Measurements from ENCODE around the gene ATP4B. TPM values are rescaled to one million over a fixed set of nuclear protein-coding genes. Genes with fewer than 3 reads are reported as not detected.
"Not testable (repeated sequence)": the region's sequence is repeated elsewhere in the genome, so short reads cannot be mapped to it uniquely, and the experiment has no call there.

ATP4B gene
- total RNA-seq, 2 experiments from 2014 or later, result not detected

GRCh38 chr13:113628291-113629270 is 29.4 kb downstream of the ATP4B start:
- CTCF ChIA-PET, result no interaction called here
- POLR2A ChIA-PET, result no interaction called here

GRCh38 chr13:113627136-113627535 is 30.9 kb downstream of the ATP4B start:
- POLR2A ChIA-PET, result no interaction called here
- CTCF ChIA-PET, result interaction anchor here (0.9 kb wide), 1 partner anchor 39 kb away, joined by 3 read pairs; no protein-coding TSS in a partner anchor

- POLR2A ChIA-PET, result no interaction called here
These were observed 31.9 kb downstream of the ATP4B start for GRCh38 chr13:113625965-113626721.

DNA sequence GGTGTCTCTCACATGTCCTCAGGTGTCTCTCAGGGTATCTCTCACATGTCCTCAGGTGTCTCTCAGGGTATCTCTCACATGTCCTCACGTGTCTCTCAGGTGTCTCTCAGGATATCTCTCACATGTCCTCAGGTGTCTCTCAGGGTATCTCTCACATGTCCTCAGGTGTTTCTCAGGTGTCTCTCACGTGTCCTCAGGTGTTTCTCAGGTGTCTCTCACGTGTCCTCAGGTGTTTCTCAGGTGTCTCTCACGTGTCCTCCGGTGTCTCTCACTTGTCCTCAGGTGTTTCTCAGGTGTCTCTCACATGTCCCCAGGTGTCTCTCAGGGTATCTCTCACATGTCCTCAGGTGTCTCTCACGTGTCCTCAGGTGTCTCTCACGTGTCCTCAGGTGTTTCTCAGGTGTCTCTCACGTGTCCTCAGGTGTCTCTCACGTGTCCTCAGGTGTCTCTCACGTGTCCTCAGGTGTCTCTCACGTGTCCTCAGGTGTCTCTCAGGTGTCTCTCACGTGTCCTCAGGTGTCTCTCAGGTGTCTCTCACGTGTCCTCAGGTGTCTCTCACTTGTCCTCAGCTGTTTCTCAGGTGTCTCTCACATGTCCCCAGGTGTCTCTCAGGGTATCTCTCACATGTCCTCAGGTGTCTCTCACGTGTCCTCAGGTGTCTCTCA is 33.2 kb downstream of the ATP4B start:
- POLR2A ChIA-PET, result not testable (repeated sequence)

More at GRCh38 chr13:113625965-113626721, 31.9 kb downstream of the ATP4B start:
- CTCF ChIA-PET, result interaction anchor here (0.9 kb wide), 1 partner anchor 38 kb away, joined by 3 read pairs; no protein-coding TSS in a partner anchor

DNA sequence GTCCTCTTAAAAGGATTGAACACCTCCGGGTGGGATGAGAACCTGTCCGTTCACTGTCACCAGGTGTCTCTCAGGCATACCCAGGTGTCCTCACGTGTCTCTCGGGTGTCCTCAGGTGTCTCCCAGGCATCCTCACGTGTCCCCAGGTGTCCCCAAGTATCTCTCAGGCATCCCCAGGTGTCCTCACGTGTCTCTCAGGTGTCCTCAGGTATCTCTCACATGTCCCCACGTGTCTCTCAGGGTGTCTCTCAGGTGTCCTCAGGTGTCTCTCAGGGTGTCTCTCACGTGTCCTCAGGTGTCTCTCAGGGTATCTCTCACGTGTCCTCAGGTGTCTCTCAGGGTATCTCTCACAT is 33.8 kb downstream of the ATP4B start:
- CTCF ChIA-PET, result no interaction called here

More for the DNA sequence above, 33.2 kb downstream of the ATP4B start:
- CTCF ChIA-PET, result not testable (repeated sequence)

GRCh38 chr13:113623491-113624234 is 34.3 kb downstream of the ATP4B start:
- ChIA-PET POLR2A (no interaction called here), CTCF (no interaction called here)

More for the DNA sequence above, 33.8 kb downstream of the ATP4B start:
- POLR2A ChIA-PET, result no interaction called here

- ChIA-PET POLR2A (no interaction called here), CTCF (no interaction called here)
These were observed 35.1 kb downstream of the ATP4B start for GRCh38 chr13:113622791-113623490.

DNA sequence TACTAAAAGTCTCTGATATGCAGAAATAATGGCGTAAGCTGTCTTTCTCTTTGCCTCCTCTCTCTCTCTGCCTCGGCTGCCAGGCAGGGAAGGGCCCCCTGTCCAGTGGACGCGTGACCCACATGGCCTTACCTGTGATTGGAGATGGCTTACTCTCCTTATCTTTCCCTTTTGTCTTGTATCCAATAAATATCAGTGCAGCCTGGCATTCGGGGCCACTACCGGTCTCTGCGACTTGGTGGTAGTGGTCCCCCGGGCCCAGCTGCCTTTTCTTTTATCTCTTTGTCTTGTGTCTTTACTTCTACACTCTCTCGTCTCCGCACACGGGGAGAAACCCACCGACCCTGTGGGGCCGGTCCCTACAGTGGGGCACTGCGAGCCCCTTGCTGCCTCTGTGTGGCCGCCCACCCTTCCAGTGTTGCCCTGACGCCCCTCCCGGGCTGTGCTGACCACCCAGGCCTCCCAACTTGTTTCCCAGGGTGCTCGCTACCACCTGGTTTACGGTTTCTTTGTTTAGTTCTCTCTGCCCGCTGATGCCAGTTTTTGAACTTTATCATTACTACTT is 35.9 kb downstream of the ATP4B start:
- POLR2A ChIA-PET, CTCF ChIA-PET: not testable (repeated sequence)

GRCh38 chr13:113621498-113621897 is 36.5 kb downstream of the ATP4B start:
- CTCF ChIA-PET, POLR2A ChIA-PET: not testable (repeated sequence)

- ChIA-PET POLR2A (no interaction called here), CTCF (no interaction called here)
These were observed 37.0 kb downstream of the ATP4B start for GRCh38 chr13:113621046-113621445.

DNA sequence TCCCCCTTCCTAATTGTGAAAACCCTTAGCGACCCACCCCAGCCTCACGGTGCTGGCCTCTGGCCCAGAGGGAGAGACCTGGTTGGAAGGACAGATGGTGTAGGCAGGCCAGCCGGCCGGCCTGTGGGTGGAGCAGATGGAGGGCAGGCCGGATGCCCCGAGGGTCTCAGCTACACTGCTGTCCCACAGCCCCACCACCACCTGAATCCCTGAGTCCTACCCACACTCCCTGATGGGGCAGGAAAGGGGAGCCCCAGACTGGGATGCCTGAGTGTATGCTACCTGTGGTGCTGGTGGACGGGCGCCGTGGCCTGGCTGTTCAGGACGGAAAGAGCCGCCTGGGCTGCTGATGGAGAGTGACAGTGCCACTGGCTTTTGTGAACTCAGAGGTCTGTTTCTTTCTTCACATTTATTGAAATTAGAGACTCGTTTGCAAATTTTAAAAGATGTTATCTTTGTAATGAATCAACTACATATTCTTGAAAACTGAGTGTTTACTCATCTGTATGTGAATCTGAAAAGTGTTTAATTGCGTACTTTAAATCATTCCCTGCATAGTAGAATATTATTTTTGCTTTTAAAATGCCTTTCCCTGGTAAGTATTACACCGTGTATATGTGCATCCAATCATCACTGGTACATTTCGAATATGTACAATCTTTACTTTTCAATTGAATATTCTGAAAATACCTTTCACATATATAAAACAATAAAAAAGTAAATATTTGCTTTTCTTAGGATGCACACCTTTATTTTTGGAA is 37.8 kb downstream of the ATP4B start:
- ChIA-PET POLR2A (no interaction called here), CTCF (no interaction called here)

DNA sequence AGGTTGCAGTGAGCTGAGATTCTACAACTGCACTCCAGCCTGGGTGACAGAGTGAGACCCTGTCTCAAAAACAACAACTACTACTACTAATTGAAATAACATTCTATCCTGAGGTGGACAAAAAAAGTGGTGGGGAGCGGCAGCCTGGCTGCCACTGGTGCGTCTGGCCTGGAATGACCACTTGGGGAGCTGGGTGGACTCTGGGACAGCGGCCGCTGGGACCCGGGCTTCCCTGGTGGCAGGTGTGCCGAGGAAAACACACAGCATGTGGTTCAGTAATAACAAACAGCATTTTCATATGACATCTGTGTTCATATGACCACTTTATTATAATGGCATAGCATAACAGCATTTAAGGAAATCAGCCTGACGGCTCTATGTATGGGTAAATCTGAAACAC is 39.5 kb downstream of the ATP4B start:
- POLR2A ChIA-PET, result no interaction called here
- CTCF ChIA-PET, result no interaction called here

DNA sequence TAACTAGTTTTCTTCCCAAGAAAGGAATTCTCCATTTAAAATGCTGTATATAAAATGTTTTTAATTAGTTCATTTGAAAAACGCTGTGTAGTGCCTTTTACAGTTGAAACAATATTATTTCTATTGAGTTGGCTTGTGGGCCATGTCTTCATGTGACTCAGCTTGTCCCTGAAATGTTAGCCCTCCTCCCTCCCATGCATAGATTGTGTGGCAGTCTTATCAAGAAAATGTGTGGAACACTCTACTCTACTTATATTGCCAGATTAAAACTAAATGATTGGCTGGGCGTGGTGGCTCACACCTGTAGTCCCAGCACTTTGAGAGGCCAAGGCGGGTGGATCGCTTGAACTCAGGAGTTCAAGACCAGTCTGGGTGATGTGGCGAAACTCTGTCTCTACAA is 40.0 kb downstream of the ATP4B start:
- ChIA-PET POLR2A (no interaction called here), CTCF (no interaction called here)

DNA sequence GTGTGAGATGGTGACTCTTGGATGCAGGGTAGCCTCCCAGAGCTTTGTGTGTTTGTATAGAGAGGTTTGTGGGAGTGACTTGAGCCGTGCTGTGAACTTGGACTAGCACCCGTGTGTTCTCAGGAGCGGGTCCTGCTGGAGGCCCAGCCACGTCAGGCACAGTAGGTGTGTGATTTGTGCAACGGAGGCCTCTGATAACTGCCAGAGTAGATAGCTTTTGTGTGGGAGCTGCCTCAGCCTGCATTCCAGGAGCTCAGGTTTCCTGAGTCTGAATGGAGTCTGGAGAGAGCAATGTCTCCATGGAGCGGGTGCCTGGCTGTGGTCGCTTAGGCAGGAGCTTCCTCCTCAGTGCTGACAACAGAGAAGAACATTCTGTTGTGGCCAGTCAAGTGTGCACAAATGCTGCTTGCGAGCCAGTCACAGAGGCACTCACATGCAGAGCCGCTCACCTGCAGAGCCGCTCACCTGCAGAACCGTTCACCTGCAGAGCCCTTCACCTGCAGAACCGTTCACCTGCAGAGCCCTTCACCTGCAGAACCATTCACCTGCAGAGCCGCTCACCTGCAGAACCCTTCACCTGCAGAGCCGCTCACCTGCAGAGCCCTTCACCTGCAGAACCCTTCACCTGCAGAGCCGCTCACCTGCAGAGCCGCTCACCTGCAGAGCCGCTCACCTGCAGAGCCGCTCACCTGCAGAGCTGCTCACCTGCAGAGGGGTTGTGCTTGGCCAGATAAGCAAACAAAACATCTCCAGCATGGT is 40.8 kb downstream of the ATP4B start:
- POLR2A ChIA-PET, result no interaction called here
- CTCF ChIA-PET, result no interaction called here

- POLR2A ChIA-PET, result no interaction called here
- CTCF ChIA-PET, result no interaction called here
These were observed 41.6 kb downstream of the ATP4B start for GRCh38 chr13:113616281-113616906.

DNA sequence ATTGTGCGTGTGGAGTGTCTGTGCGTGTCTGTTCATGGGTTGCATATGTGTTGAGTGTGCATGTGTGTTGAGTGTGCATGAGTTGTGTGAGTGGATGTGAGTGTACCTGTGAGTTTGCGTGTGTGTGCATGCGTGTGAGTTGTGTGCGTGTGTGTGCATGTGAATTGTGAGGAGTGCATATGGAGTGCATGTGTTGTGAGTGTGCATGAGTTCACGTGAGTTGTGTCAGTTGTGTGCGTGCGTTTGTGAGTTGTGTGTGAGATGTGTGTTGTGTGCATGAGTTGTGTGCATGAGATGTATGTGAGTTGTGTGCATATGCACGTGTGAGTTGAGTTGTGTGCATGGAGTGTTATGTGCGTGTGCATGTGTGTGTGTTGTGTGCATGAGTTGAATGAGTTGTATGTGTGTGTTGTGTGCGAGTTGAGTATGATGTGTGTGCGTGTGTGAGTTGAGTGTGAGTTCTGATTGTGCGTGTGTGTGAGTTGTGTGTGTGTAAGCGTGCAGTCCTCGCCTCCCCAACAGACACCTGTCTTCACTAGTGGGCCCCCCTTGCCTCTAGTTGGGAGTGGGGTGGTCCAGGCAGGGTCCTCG is 44.1 kb downstream of the ATP4B start:
- CTCF ChIA-PET, result no interaction called here

DNA sequence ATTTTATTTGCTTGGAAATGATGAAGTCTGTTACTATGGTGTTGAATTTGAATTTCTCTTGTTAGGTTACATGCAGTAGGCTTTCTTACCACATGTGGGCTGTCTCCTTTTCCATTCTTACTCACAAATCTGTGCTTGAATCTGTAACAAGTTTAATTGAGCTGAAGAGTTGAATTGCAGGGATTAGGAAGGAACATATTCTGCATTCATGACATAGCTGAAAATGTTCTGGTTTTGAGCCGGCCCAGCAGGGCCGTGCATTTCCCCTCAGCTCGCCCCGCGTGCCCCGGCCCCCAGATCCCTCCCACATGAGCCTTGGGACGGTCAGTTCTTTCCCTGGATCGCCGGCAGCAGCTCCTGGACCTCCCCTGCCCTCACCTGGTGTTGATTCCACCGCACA is 45.4 kb downstream of the ATP4B start:
- CTCF ChIA-PET, result no interaction called here
- POLR2A ChIA-PET, result no interaction called here

More for the DNA sequence above, 44.1 kb downstream of the ATP4B start:
- POLR2A ChIA-PET, result no interaction called here
